ENCODE measurements around the gene SAC3D1.

The SAC3D1 gene

DNA sequence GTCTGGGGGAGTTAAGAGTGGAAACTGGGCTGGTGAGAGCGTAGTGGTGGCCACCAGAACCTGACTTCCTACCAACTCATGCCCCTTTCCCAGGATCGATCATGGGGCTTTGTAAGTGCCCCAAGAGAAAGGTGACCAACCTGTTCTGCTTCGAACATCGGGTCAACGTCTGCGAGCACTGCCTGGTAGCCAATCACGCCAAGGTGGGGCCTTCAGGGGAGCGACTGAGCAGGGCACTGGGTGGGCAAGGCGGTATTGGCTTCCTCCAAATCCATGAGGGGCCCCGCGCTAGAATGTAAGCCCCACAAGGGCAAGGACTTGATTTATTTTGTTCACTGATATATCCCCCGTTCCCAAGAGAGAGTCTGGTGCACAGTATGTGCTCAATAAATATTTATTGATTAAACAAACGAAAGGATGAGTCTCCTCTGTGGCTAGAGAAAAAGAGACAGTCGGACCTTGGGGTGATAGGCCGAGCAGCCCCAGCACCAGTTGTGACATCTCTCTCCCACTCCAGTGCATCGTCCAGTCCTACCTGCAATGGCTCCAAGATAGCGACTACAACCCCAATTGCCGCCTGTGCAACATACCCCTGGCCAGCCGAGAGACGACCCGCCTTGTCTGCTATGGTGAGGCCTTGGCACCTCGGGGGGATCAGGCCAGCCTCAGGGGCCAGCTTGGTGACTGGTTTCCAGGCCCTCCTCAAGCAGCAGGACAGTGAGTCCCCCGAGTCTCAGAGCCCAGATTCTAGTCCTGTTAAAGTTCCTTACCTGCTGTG lies 43.8 kb downstream of the SAC3D1 start:
- peak in 1 of 10 donors; percentile 59 for DNase-seq
- intact Hi-C loops (cut with DNase I), result loop anchor here (1.0 to 10.0 kb wide), 5 partner anchors 38 to 160 kb away; partner anchors contain the start of genes ARL2, FAU, MRPL49 and PPP2R5B

GRCh38 chr11:65085446-65085845 lies 44.4 kb downstream of the SAC3D1 start:
- peak in 1 of 10 donors; percentile 13 for DNase-seq
- intact Hi-C loops (cut with DNase I), result loop anchor here (10.0 kb wide), 1 partner anchor 161 kb away; the partner anchor contains the start of gene PPP2R5B

DNA sequence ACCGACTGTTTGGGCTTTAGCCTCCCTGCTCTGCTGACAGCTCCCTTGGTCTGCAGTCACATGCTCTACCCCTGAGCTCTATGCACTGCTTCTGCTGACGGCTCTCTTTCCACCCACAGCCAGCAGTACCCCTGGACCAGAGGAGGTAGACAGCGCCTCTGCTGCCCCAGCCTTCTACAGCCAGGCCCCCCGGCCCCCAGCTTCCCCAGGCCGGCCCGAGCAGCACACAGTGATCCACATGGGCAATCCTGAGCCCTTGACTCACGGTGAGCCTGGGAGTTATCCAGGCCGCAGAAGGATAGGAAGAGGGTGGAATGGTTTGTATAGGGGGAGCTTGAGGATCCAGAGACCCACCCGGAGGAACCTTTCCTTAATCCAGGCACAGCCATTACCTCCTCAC lies 45.8 kb downstream of the SAC3D1 start:
- intact Hi-C loops (cut with DNase I), result loop anchor here (10.0 kb wide), 1 partner anchor 162 kb away; the partner anchor contains the start of gene PPP2R5B
- DNase-seq, result peak in 1 of 10 donors; percentile 48

GRCh38 chr11:65087216-65087615 lies 46.2 kb downstream of the SAC3D1 start:
- intact Hi-C loops (cut with DNase I), result loop anchor here (10.0 kb wide), 1 partner anchor 162 kb away; the partner anchor contains the start of gene PPP2R5B
- peak in 2 of 10 donors; percentile 59 to 74 for DNase-seq

- intact Hi-C loops (cut with DNase I), result loop anchor here (10.0 kb wide), 1 partner anchor 163 kb away; the partner anchor contains the start of gene PPP2R5B
- peak in 2 of 10 donors; percentile 50 to 81 for DNase-seq
Observed at GRCh38 chr11:65087827-65088226, 46.8 kb downstream of the SAC3D1 start.

- intact Hi-C loops (cut with DNase I), result loop anchor here (10.0 kb wide), 1 partner anchor 165 kb away; the partner anchor contains the start of gene PPP2R5B
- DNase-seq, result peak in 1 of 10 donors; percentile 45
Observed at GRCh38 chr11:65089621-65090020, 48.6 kb downstream of the SAC3D1 start.

- intact Hi-C loops (cut with DNase I), result no loop called here
- peak in 5 of 10 donors; percentile 10 to 89 (median 49) for DNase-seq
Observed at GRCh38 chr11:65090628-65091027, 49.6 kb downstream of the SAC3D1 start.
